ENCODE measurements around the gene SLC1A4.
"Not testable (repeated sequence)": the region's sequence is repeated elsewhere in the genome, so short reads cannot be mapped to it uniquely, and the experiment has no call there.

Gene SLC1A4

GRCh38 chr2:64989982-64990614, 899 bp downstream of the SLC1A4 start:
- Histone ChIP-seq H3K27me3 (ENCODE audit: insufficient read depth, low read length) (no peaks in the 10 kb centered on the region), H3K4me1 (ENCODE audit: insufficient read depth, low read length) (peaks cover 27% of the 10 kb centered on the region)

GRCh38 chr2:64990876-64991275, 1.7 kb downstream of the SLC1A4 start:
- H3K27me3 ChIP-seq (ENCODE audit: insufficient read depth, low read length): no peaks in the 10 kb centered on the region
- H3K36me3 ChIP-seq (ENCODE audit: insufficient read depth, low read length): no peaks in the 10 kb centered on the region
- H2AFZ ChIP-seq (ENCODE audit: low read depth, low read length): no peak overlapping the region
- H3K4me1 ChIP-seq (ENCODE audit: insufficient read depth, low read length): peaks cover 27% of the 10 kb centered on the region
- peak overlapping the region; percentile 60 for H3K4me3 ChIP-seq (ENCODE audit: low read length)
- no peaks in the 10 kb centered on the region for H3K9me3 ChIP-seq (ENCODE audit: low read length)

More at GRCh38 chr2:64989982-64990614, 899 bp downstream of the SLC1A4 start:
- no peak overlapping the region for H2AFZ ChIP-seq (ENCODE audit: low read depth, low read length)
- H3K36me3 ChIP-seq (ENCODE audit: insufficient read depth, low read length): no peaks in the 10 kb centered on the region
- no peaks in the 10 kb centered on the region for H3K9me3 ChIP-seq (ENCODE audit: low read length)
- peak overlapping the region; percentile 60 for H3K4me3 ChIP-seq (ENCODE audit: low read length)

- Histone ChIP-seq H3K4me1 (ENCODE audit: insufficient read depth, low read length) (peaks cover 20% of the 10 kb centered on the region), H3K36me3 (ENCODE audit: insufficient read depth, low read length) (no peaks in the 10 kb centered on the region), H3K4me3 (ENCODE audit: low read length) (no peak overlapping the region), H2AFZ (ENCODE audit: low read depth, low read length) (no peak overlapping the region), H3K9me3 (ENCODE audit: low read length) (peaks cover under 1% of the 10 kb centered on the region), H3K27me3 (ENCODE audit: insufficient read depth, low read length) (no peaks in the 10 kb centered on the region)
Observed at GRCh38 chr2:64992218-64992617, 3.0 kb downstream of the SLC1A4 start.

- Histone ChIP-seq H3K4me3 (ENCODE audit: low read length) (no peak overlapping the region), H3K27me3 (ENCODE audit: insufficient read depth, low read length) (no peaks in the 10 kb centered on the region), H3K4me1 (ENCODE audit: insufficient read depth, low read length) (peaks cover 14% of the 10 kb centered on the region), H3K9me3 (ENCODE audit: low read length) (peaks cover 3% of the 10 kb centered on the region), H3K36me3 (ENCODE audit: insufficient read depth, low read length) (no peaks in the 10 kb centered on the region), H2AFZ (ENCODE audit: low read depth, low read length) (no peak overlapping the region)
Observed at GRCh38 chr2:64992990-64993389, 3.8 kb downstream of the SLC1A4 start.

- H3K36me3 ChIP-seq (ENCODE audit: insufficient read depth, low read length): no peaks in the 10 kb centered on the region
- H2AFZ ChIP-seq (ENCODE audit: low read depth, low read length): no peak overlapping the region
- peaks cover 10% of the 10 kb centered on the region for H3K4me1 ChIP-seq (ENCODE audit: insufficient read depth, low read length)
- no peak overlapping the region for H3K4me3 ChIP-seq (ENCODE audit: low read length)
- no peaks in the 10 kb centered on the region for H3K27me3 ChIP-seq (ENCODE audit: insufficient read depth, low read length)
- H3K9me3 ChIP-seq (ENCODE audit: low read length): peaks cover 3% of the 10 kb centered on the region
Observed at GRCh38 chr2:64995041-64995440, 5.8 kb downstream of the SLC1A4 start.

GRCh38 chr2:64996871-64997307, 7.7 kb downstream of the SLC1A4 start:
- no peak overlapping the region for H3K4me3 ChIP-seq (ENCODE audit: low read length)
- H3K9me3 ChIP-seq (ENCODE audit: low read length): peaks cover 3% of the 10 kb centered on the region
- H2AFZ ChIP-seq (ENCODE audit: low read depth, low read length): no peak overlapping the region
- no peaks in the 10 kb centered on the region for H3K36me3 ChIP-seq (ENCODE audit: insufficient read depth, low read length)
- no peaks in the 10 kb centered on the region for H3K4me1 ChIP-seq (ENCODE audit: insufficient read depth, low read length)
- no peaks in the 10 kb centered on the region for H3K27me3 ChIP-seq (ENCODE audit: insufficient read depth, low read length)

- Histone ChIP-seq H3K4me3 (ENCODE audit: low read length) (no peak overlapping the region), H3K4me1 (ENCODE audit: insufficient read depth, low read length) (no peaks in the 10 kb centered on the region), H3K27me3 (ENCODE audit: insufficient read depth, low read length) (no peaks in the 10 kb centered on the region), H2AFZ (ENCODE audit: low read depth, low read length) (no peak overlapping the region), H3K36me3 (ENCODE audit: insufficient read depth, low read length) (no peaks in the 10 kb centered on the region), H3K9me3 (ENCODE audit: low read length) (peaks cover 3% of the 10 kb centered on the region)
Observed at GRCh38 chr2:64998658-64999061, 9.5 kb downstream of the SLC1A4 start.

GRCh38 chr2:64999754-65000153, 10.6 kb downstream of the SLC1A4 start:
- Histone ChIP-seq H3K9me3 (ENCODE audit: low read length) (peaks cover 3% of the 10 kb centered on the region), H3K27me3 (ENCODE audit: insufficient read depth, low read length) (no peaks in the 10 kb centered on the region), H3K4me3 (ENCODE audit: low read length) (no peak overlapping the region), H3K36me3 (ENCODE audit: insufficient read depth, low read length) (no peaks in the 10 kb centered on the region), H2AFZ (ENCODE audit: low read depth, low read length) (no peak overlapping the region), H3K4me1 (ENCODE audit: insufficient read depth, low read length) (no peaks in the 10 kb centered on the region)

GRCh38 chr2:65000644-65001043, 11.4 kb downstream of the SLC1A4 start:
- H3K9me3 ChIP-seq (ENCODE audit: low read length): peaks cover 3% of the 10 kb centered on the region
- H3K4me3 ChIP-seq (ENCODE audit: low read length): no peak overlapping the region
- peaks cover 7% of the 10 kb centered on the region for H3K36me3 ChIP-seq (ENCODE audit: insufficient read depth, low read length)
- no peak overlapping the region for H2AFZ ChIP-seq (ENCODE audit: low read depth, low read length)
- H3K4me1 ChIP-seq (ENCODE audit: insufficient read depth, low read length): no peaks in the 10 kb centered on the region
- H3K27me3 ChIP-seq (ENCODE audit: insufficient read depth, low read length): no peaks in the 10 kb centered on the region

GRCh38 chr2:65003037-65003436, 13.8 kb downstream of the SLC1A4 start:
- H3K4me3 ChIP-seq (ENCODE audit: low read length): no peak overlapping the region
- no peaks in the 10 kb centered on the region for H3K27me3 ChIP-seq (ENCODE audit: insufficient read depth, low read length)

GRCh38 chr2:65004232-65004631, 15.0 kb downstream of the SLC1A4 start:
- peaks cover 13% of the 10 kb centered on the region for H3K36me3 ChIP-seq (ENCODE audit: insufficient read depth, low read length)
- H3K27me3 ChIP-seq (ENCODE audit: insufficient read depth, low read length): not testable (repeated sequence)

More at GRCh38 chr2:65003037-65003436, 13.8 kb downstream of the SLC1A4 start:
- Histone ChIP-seq H3K36me3 (ENCODE audit: insufficient read depth, low read length) (peaks cover 13% of the 10 kb centered on the region), H3K4me1 (ENCODE audit: insufficient read depth, low read length) (no peaks in the 10 kb centered on the region), H2AFZ (ENCODE audit: low read depth, low read length) (no peak overlapping the region), H3K9me3 (ENCODE audit: low read length) (no peaks in the 10 kb centered on the region)

GRCh38 chr2:65013776-65014175, 24.6 kb downstream of the SLC1A4 start:
- no peaks in the 10 kb centered on the region for H3K27me3 ChIP-seq (ENCODE audit: insufficient read depth, low read length)
- H3K4me3 ChIP-seq (ENCODE audit: low read length): no peak overlapping the region
- H3K36me3 ChIP-seq (ENCODE audit: insufficient read depth, low read length): peaks cover 41% of the 10 kb centered on the region
- no peaks in the 10 kb centered on the region for H3K9me3 ChIP-seq (ENCODE audit: low read length)
- no peak overlapping the region for H2AFZ ChIP-seq (ENCODE audit: low read depth, low read length)
- no peaks in the 10 kb centered on the region for H3K4me1 ChIP-seq (ENCODE audit: insufficient read depth, low read length)

More at GRCh38 chr2:65004232-65004631, 15.0 kb downstream of the SLC1A4 start:
- H3K4me1 ChIP-seq (ENCODE audit: insufficient read depth, low read length); H3K9me3 ChIP-seq (ENCODE audit: low read length); H3K4me3 ChIP-seq (ENCODE audit: low read length); H2AFZ ChIP-seq (ENCODE audit: low read depth, low read length): not testable (repeated sequence)

- H3K4me3 ChIP-seq (ENCODE audit: low read length): no peak overlapping the region
- H3K36me3 ChIP-seq (ENCODE audit: insufficient read depth, low read length): peaks cover 51% of the 10 kb centered on the region
- H3K4me1 ChIP-seq (ENCODE audit: insufficient read depth, low read length): no peaks in the 10 kb centered on the region
- no peaks in the 10 kb centered on the region for H3K9me3 ChIP-seq (ENCODE audit: low read length)
- no peak overlapping the region for H2AFZ ChIP-seq (ENCODE audit: low read depth, low read length)
- no peaks in the 10 kb centered on the region for H3K27me3 ChIP-seq (ENCODE audit: insufficient read depth, low read length)
Observed at GRCh38 chr2:65015731-65016130, 26.5 kb downstream of the SLC1A4 start.

GRCh38 chr2:65016789-65017188, 27.6 kb downstream of the SLC1A4 start:
- no peaks in the 10 kb centered on the region for H3K27me3 ChIP-seq (ENCODE audit: insufficient read depth, low read length)
- no peaks in the 10 kb centered on the region for H3K9me3 ChIP-seq (ENCODE audit: low read length)
- no peaks in the 10 kb centered on the region for H3K4me1 ChIP-seq (ENCODE audit: insufficient read depth, low read length)
- no peak overlapping the region for H3K4me3 ChIP-seq (ENCODE audit: low read length)
- H2AFZ ChIP-seq (ENCODE audit: low read depth, low read length): no peak overlapping the region
- peaks cover 52% of the 10 kb centered on the region for H3K36me3 ChIP-seq (ENCODE audit: insufficient read depth, low read length)
